Measurements from ENCODE around the gene ZNF223. TPM values are rescaled to one million over a fixed set of nuclear protein-coding genes. Genes with fewer than 3 reads are reported as not detected.

The ZNF223 gene
- total RNA-seq, 1 donor from 2014 or later = 5.8 TPM

GRCh38 chr19:44059229-44059628 lies 7.4 kb downstream of the ZNF223 start:
- FAIRE-seq (no peak), DNase-seq (ENCODE audit: low read depth) (no peak)
- Histone ChIP-seq H3K27me3 (ENCODE audit: control insufficient read depth, insufficient read depth, low read length) (no peaks in the 10 kb centered on the region), H3K4me3 (ENCODE audit: low read depth, low read length) (no peak overlapping the region), H3K36me3 (ENCODE audit: control insufficient read depth, insufficient read depth, low read length) (peaks cover 9% of the 10 kb centered on the region)
- TF ChIP-seq CTCF (IDR thresholded peaks at IDR 0.05; ENCODE audit: insufficient read depth, low read length, severe bottlenecking) = no peak

- Histone ChIP-seq H3K27me3 (ENCODE audit: control insufficient read depth, insufficient read depth, low read length) (no peaks in the 10 kb centered on the region), H3K4me3 (ENCODE audit: low read depth, low read length) (no peak overlapping the region), H3K36me3 (ENCODE audit: control insufficient read depth, insufficient read depth, low read length) (peaks cover 10% of the 10 kb centered on the region)
- FAIRE-seq (no peak), DNase-seq (ENCODE audit: low read depth) (no peak)
- TF ChIP-seq CTCF (IDR thresholded peaks at IDR 0.05; ENCODE audit: insufficient read depth, low read length, severe bottlenecking) = no peak
Observed at GRCh38 chr19:44061038-44061437, 9.2 kb downstream of the ZNF223 start.

- FAIRE-seq (no peak), DNase-seq (ENCODE audit: low read depth) (no peak)
- TF ChIP-seq CTCF (IDR thresholded peaks at IDR 0.05; ENCODE audit: insufficient read depth, low read length, severe bottlenecking) = no peak
- H3K4me3 ChIP-seq (ENCODE audit: low read depth, low read length) = no peak overlapping the region
- no peaks in the 10 kb centered on the region for H3K27me3 ChIP-seq (ENCODE audit: control insufficient read depth, insufficient read depth, low read length)
- H3K36me3 ChIP-seq (ENCODE audit: control insufficient read depth, insufficient read depth, low read length) = peaks cover 6% of the 10 kb centered on the region
Observed at GRCh38 chr19:44066305-44066704, 14.5 kb downstream of the ZNF223 start.

- H3K27me3 ChIP-seq (ENCODE audit: control insufficient read depth, insufficient read depth, low read length) = no peaks in the 10 kb centered on the region
- peaks cover 3% of the 10 kb centered on the region for H3K36me3 ChIP-seq (ENCODE audit: control insufficient read depth, insufficient read depth, low read length)
- no peak for FAIRE-seq
- H3K4me3 ChIP-seq (ENCODE audit: low read depth, low read length) = no peak overlapping the region
- TF ChIP-seq CTCF (IDR thresholded peaks at IDR 0.05; ENCODE audit: insufficient read depth, low read length, severe bottlenecking) = no peak
- DNase-seq (ENCODE audit: low read depth) = no peak
Observed at GRCh38 chr19:44069415-44069814, 17.6 kb downstream of the ZNF223 start.

GRCh38 chr19:44071824-44072542 lies 20.1 kb downstream of the ZNF223 start, which contains the start of gene ZNF284:
Gene ZNF284 (plus strand): TSS chr19:44072159. CDS start chr19:44076390, 4,231 bp downstream.
- DNase-seq (ENCODE audit: low read depth) = peak; percentile 88
- peak; percentile 81 for FAIRE-seq
- Histone ChIP-seq H3K4me3 (ENCODE audit: low read depth, low read length) (peak within 1 kb of the TSS; percentile 81), H3K36me3 (ENCODE audit: control insufficient read depth, insufficient read depth, low read length) (no peaks in the 10 kb centered on the region), H3K27me3 (ENCODE audit: control insufficient read depth, insufficient read depth, low read length) (no peaks in the 10 kb centered on the region)
- TF ChIP-seq CTCF (IDR thresholded peaks at IDR 0.05; ENCODE audit: insufficient read depth, low read length, severe bottlenecking) = no peak
